Testis (tissue), 3 donors: ENCODE results near the gene EFNA3. TPM values are rescaled to one million over a fixed set of nuclear protein-coding genes. Genes with fewer than 3 reads are reported as not detected.
A peak's percentile ranks its signal among the peaks of the same experiment; 100 is the strongest.

Experiments
- DNase-seq: peaks from one replicate; pipeline ENCODE4 v3.0.0-alpha.2; 2019
- H3K27ac ChIP-seq, 2 donors: fragments of 200-600 bp; sonication (generic); one replicate each; pipeline ENCODE4 v1.5.1; 2019
- H3K27me3 ChIP-seq: fragments of 200-600 bp; sonication (generic); one replicate; pipeline ENCODE4 v1.5.1; 2019
- H3K36me3 ChIP-seq: fragments of 200-600 bp; sonication (generic); one replicate; pipeline ENCODE4 v1.5.1; 2017; ENCODE audit warnings: low read depth; ENCODE audit errors: missing control alignments
- H3K4me1 ChIP-seq: fragments of 200-600 bp; sonication (generic); one replicate; pipeline ENCODE4 v1.5.1; 2019
- H3K4me3 ChIP-seq, 2 donors: fragments of 200-600 bp; sonication (generic); one replicate each; pipeline ENCODE4 v1.5.1; 2017 to 2019
- H3K9me3 ChIP-seq: fragments of 200-600 bp; sonication (generic); one replicate; pipeline ENCODE4 v1.5.1; 2017
- POLR2A ChIP-seq: fragments of 450-650 bp; IDR thresholded peaks from one replicate; pipeline ENCODE4 v1.6.1; 2017; ENCODE audit warnings: antibody characterized with exemption, mild to moderate bottlenecking, moderate library complexity
- WGBS, 2 donors: methylation state at CpG; one replicate each; pipeline ENCODE4 v1.1.5; 2018; 5-methylcytosine and 5-hydroxymethylcytosine counted together
- intact Hi-C: fragments of 100-400 bp; cut with DNase I; formaldehyde crosslinking; loops from one replicate; pipeline ENCODE4 v1.15.1; 2023; ENCODE audit warnings: low total_unique reads
- polyA plus RNA-seq: library from polyadenylated mRNA; stranded (reverse); fragments of 350-450 nt; fragmentation: Illumina TruSeq; extraction: RNeasy Lipid Tissue Mini Kit (QIAGEN cat#74804); gene quantifications from one replicate; pipeline ENCODE4 v1.2.3, GENCODE V29; 2014; ENCODE audit warnings: low read depth, low replicate concordance; ENCODE audit not compliant: insufficient read depth
- total RNA-seq, 2 donors: library from RNA; depleted of rRNA; stranded (reverse); fragments of >200 nt; gene quantifications; one replicate each; pipeline ENCODE4 v1.2.3, GENCODE V29; 2016
- TF ChIP-seq, protein P1 (sequence below), 3 experiments: fragments of 450-650 bp in 2 of 3; fragments of 200-600 bp in 1 of 3; sonication (generic) in 1 of 3; IDR thresholded peaks; one replicate each; pipeline ENCODE4 v1.5.1; 2016 to 2019; ENCODE audit warnings: antibody characterized with exemption in 3 of 3, mild to moderate bottlenecking in 2 of 3, moderate library complexity in 1 of 3

Gene EFNA3
- total and polyA plus RNA-seq, 3 donors from 2014 or later: 7.5 to 9.9 (median 7.7) TPM

DNA sequence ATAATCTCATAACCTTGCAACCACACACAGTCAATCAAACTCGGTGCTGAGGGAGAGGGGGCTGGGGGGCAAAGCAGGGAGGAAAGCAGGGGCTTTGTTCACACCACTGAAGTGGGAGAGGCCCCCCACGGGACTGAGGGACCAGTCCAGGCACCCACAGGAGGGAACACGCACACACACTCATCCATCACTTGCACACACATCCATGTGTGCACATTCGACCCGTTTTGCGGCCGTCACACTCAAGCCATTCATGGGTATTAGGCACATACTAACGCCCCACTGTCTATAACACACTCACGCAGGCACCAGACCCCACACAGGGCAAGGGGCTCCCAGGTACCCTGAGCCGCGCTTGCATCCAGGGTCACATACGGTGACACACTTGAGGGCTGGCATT lies 14.0 kb downstream of the EFNA3 start:
- no peaks in the 10 kb centered on the region for H3K9me3 ChIP-seq
- no peak for DNase-seq
- no peak for TF ChIP-seq POLR2A
- TF ChIP-seq, protein P1, sequence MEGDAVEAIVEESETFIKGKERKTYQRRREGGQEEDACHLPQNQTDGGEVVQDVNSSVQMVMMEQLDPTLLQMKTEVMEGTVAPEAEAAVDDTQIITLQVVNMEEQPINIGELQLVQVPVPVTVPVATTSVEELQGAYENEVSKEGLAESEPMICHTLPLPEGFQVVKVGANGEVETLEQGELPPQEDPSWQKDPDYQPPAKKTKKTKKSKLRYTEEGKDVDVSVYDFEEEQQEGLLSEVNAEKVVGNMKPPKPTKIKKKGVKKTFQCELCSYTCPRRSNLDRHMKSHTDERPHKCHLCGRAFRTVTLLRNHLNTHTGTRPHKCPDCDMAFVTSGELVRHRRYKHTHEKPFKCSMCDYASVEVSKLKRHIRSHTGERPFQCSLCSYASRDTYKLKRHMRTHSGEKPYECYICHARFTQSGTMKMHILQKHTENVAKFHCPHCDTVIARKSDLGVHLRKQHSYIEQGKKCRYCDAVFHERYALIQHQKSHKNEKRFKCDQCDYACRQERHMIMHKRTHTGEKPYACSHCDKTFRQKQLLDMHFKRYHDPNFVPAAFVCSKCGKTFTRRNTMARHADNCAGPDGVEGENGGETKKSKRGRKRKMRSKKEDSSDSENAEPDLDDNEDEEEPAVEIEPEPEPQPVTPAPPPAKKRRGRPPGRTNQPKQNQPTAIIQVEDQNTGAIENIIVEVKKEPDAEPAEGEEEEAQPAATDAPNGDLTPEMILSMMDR (IDR thresholded peaks at IDR 0.05): no peak

GRCh38 chr1:155093911-155094621 lies 15.4 kb downstream of the EFNA3 start:
- Histone ChIP-seq H3K36me3 (no peaks in the 10 kb centered on the region), H3K27me3 (no peaks in the 10 kb centered on the region), H3K27ac (no peak overlapping the region), H3K4me3 (no peak overlapping the region), H3K9me3 (no peaks in the 10 kb centered on the region), H3K4me1 (peaks cover 8% of the 10 kb centered on the region)
- DNase-seq: no peak
- TF ChIP-seq, protein P1 (IDR thresholded peaks at IDR 0.05): peak in 2 of 3 experiments; percentile 15 to 19
- no peak for TF ChIP-seq POLR2A
- intact Hi-C loops: loop anchor here (5.0 kb wide), 1 partner anchor 73 kb away; no protein-coding TSS in a partner anchor
- WGBS, 2 donors: 25 to 35% methylated on average over 6 to 13 of the region's 13 CpGs

More for the DNA sequence above, 14.0 kb downstream of the EFNA3 start:
- H3K27me3 ChIP-seq: no peaks in the 10 kb centered on the region
- H3K4me1 ChIP-seq: peaks cover 8% of the 10 kb centered on the region
- intact Hi-C loops: loop anchor here (5.0 kb wide), 1 partner anchor 75 kb away; no protein-coding TSS in a partner anchor
- H3K27ac ChIP-seq: no peak overlapping the region
- no peaks in the 10 kb centered on the region for H3K36me3 ChIP-seq
- H3K4me3 ChIP-seq: no peak overlapping the region
- 89 to 93% methylated on average over 11 to 12 of the region's 12 CpGs for WGBS, 2 donors

GRCh38 chr1:155094622-155094948 lies 15.9 kb downstream of the EFNA3 start:
- H3K4me3 ChIP-seq: no peak overlapping the region
- H3K27ac ChIP-seq: no peak overlapping the region
- intact Hi-C loops: loop anchor here (5.0 kb wide), 1 partner anchor 73 kb away; no protein-coding TSS in a partner anchor
- H3K9me3 ChIP-seq: no peaks in the 10 kb centered on the region
- H3K4me1 ChIP-seq: peaks cover 8% of the 10 kb centered on the region
- TF ChIP-seq, protein P1 (IDR thresholded peaks at IDR 0.05): no peak
- TF ChIP-seq POLR2A: no peak
- no peak for DNase-seq
- 80 to 85% methylated on average over 2 of the region's 2 CpGs for WGBS, 2 donors
- no peaks in the 10 kb centered on the region for H3K36me3 ChIP-seq
- no peaks in the 10 kb centered on the region for H3K27me3 ChIP-seq

DNA sequence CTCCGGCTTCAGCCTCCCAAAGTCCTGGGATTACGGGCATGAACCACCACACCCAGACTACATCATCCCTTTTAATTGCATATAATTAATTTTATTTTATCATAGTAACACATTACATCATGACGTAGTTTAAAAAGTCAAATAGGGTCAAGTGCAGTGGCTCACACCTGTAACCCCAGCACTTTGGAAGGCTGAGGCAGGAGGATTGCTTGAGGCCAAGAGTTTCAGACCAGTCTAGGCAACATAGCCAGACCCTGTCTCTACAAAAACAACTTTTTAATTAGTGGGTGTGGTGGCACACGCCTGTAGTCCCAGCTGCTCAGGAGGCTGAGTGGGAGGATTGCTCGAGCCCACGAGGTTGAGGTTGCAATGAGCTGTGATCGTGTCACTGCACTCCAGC lies 20.7 kb downstream of the EFNA3 start:
- TF ChIP-seq, protein P1 (IDR thresholded peaks at IDR 0.05): no peak
- TF ChIP-seq POLR2A: no peak
- DNase-seq: no peak
- H3K27ac ChIP-seq: no peak overlapping the region
- no peaks in the 10 kb centered on the region for H3K9me3 ChIP-seq
- no peaks in the 10 kb centered on the region for H3K27me3 ChIP-seq
- H3K4me3 ChIP-seq: no peak overlapping the region
- no peaks in the 10 kb centered on the region for H3K36me3 ChIP-seq
- intact Hi-C loops: no loop called here
- H3K4me1 ChIP-seq: peaks cover under 1% of the 10 kb centered on the region
- WGBS, 2 donors: 79 to 81% methylated on average over 6 to 7 of the region's 7 CpGs

GRCh38 chr1:155103325-155103724 lies 24.7 kb downstream of the EFNA3 start:
- Histone ChIP-seq H3K9me3 (no peaks in the 10 kb centered on the region), H3K27me3 (no peaks in the 10 kb centered on the region), H3K36me3 (no peaks in the 10 kb centered on the region), H3K4me3 (no peak overlapping the region), H3K4me1 (no peaks in the 10 kb centered on the region), H3K27ac (no peak overlapping the region)
- WGBS, 2 donors: 61 to 85% methylated on average over 9 of the region's 9 CpGs
- no peak for DNase-seq
- TF ChIP-seq POLR2A: no peak
- TF ChIP-seq, protein P1 (IDR thresholded peaks at IDR 0.05): no peak
- intact Hi-C loops: no loop called here
